GM12878 (cell line): ENCODE results near the gene MAP3K5. TPM values are rescaled to one million over a fixed set of nuclear protein-coding genes. Genes with fewer than 3 reads are reported as not detected.

Source experiments
- ATF7 ChIP-seq: fragments of 450-650 bp; IDR thresholded peaks from 2 replicates; pipeline ENCODE4 v1.6.1; 2016; ENCODE audit warnings: low read depth, mild to moderate bottlenecking
- CBX5 ChIP-seq: sonication (generic); IDR thresholded peaks from 2 replicates; pipeline ENCODE4 v1.6.1; 2016; ENCODE audit warnings: low read depth, moderate library complexity, mild to moderate bottlenecking, inconsistent platforms
- CEBPZ ChIP-seq: fragments of 150-350 bp; IDR thresholded peaks from 2 replicates; pipeline ENCODE4 v1.6.1; 2016; ENCODE audit warnings: low read depth, low read length
- CHD4 ChIP-seq: fragments of 200-600 bp; sonication (generic); IDR thresholded peaks from 2 replicates; pipeline ENCODE4 v1.6.1; 2016; ENCODE audit warnings: mild to moderate bottlenecking
- CREM ChIP-seq: IDR thresholded peaks from 2 replicates; pipeline ENCODE4 v1.6.1; 2014; ENCODE audit warnings: antibody characterized with exemption, low read depth
- ELK1 ChIP-seq: IDR thresholded peaks from 2 replicates; pipeline ENCODE4 v1.6.1; 2012; ENCODE audit warnings: low read depth, low read length, improper control_type of control experiment
- HDAC2 ChIP-seq: fragments of 200-600 bp; sonication (generic); IDR thresholded peaks from 2 replicates; pipeline ENCODE4 v1.6.1; 2017
- HDAC6 ChIP-seq: fragments of 200-600 bp; sonication (generic); IDR thresholded peaks from one replicate; pipeline ENCODE4 v1.8.0; 2017; ENCODE audit warnings: antibody characterized with exemption; ENCODE audit not compliant: unreplicated experiment
- MEF2A ChIP-seq: IDR thresholded peaks from 2 replicates; pipeline ENCODE4 v1.6.1; 2011; ENCODE audit warnings: low read depth, mild to moderate bottlenecking, low read length, moderate library complexity; ENCODE audit not compliant: insufficient read depth
- MLLT1 ChIP-seq: fragments of 450-650 bp; IDR thresholded peaks from 2 replicates; pipeline ENCODE4 v1.6.1; 2016; ENCODE audit warnings: mild to moderate bottlenecking
- NR2C2 ChIP-seq: IDR thresholded peaks from 2 replicates; pipeline ENCODE4 v1.6.1; 2011; ENCODE audit warnings: borderline replicate concordance, low read depth; ENCODE audit not compliant: control insufficient read depth, insufficient read length
- PBX3 ChIP-seq: IDR thresholded peaks from 2 replicates; pipeline ENCODE4 v1.6.1; 2011; ENCODE audit warnings: mild to moderate bottlenecking, low read depth, low read length, moderate library complexity; ENCODE audit not compliant: insufficient replicate concordance
- PML ChIP-seq: IDR thresholded peaks from 2 replicates; pipeline ENCODE4 v1.6.1; 2012; ENCODE audit warnings: low read length, inconsistent platforms
- RELA ChIP-seq: fragments of 450-650 bp; IDR thresholded peaks from 2 replicates; pipeline ENCODE4 v1.8.0; 2014; ENCODE audit warnings: borderline replicate concordance; ENCODE audit not compliant: partially characterized antibody
- RELB ChIP-seq: fragments of 450-650 bp; IDR thresholded peaks from 2 replicates; pipeline ENCODE4 v1.6.1; 2017; ENCODE audit warnings: low read depth, mild to moderate bottlenecking, moderate library complexity
- SIX5 ChIP-seq: IDR thresholded peaks from 2 replicates; pipeline ENCODE4 v1.6.1; 2011; ENCODE audit warnings: mild to moderate bottlenecking, low read depth, low read length, moderate library complexity; ENCODE audit not compliant: severe bottlenecking
- SMAD1 ChIP-seq: fragments of 450-650 bp; IDR thresholded peaks from 2 replicates; pipeline ENCODE4 v1.6.1; 2018; ENCODE audit warnings: mild to moderate bottlenecking, low read depth; ENCODE audit not compliant: partially characterized antibody
- TAF1 ChIP-seq: IDR thresholded peaks from 2 replicates; pipeline ENCODE4 v1.6.1; 2011; ENCODE audit warnings: mild to moderate bottlenecking, low read depth, low read length, borderline replicate concordance
- TCF3 ChIP-seq: IDR thresholded peaks from 2 replicates; pipeline ENCODE4 v1.6.1; 2012; ENCODE audit warnings: low read depth, mild to moderate bottlenecking, low read length, borderline replicate concordance; ENCODE audit not compliant: insufficient read depth
- ZNF207 ChIP-seq: fragments of 450-650 bp; IDR thresholded peaks from 2 replicates; pipeline ENCODE4 v1.6.1; 2014; ENCODE audit warnings: antibody characterized with exemption, mild to moderate bottlenecking, borderline replicate concordance
- ZNF622 ChIP-seq: fragments of 450-650 bp; IDR thresholded peaks from 2 replicates; pipeline ENCODE4 v1.6.1; 2017; ENCODE audit warnings: mild to moderate bottlenecking, inconsistent platforms
- polyA plus RNA-seq, 11 experiments: library from polyadenylated mRNA; depleted of rRNA in 4 of 11; unstranded in 6 of 11; stranded (reverse) in 5 of 11; fragments of >200 nt; fragmentation: Nextera tagmentation in 4 of 11; fragmentation: Illumina TruSeq in 1 of 11; extraction: Ambion mirVana in 4 of 11; extraction: Trizol in 1 of 11; gene quantifications; 1 replicate in 1 of 11; 2 replicates in 10 of 11; pipeline versions ENCODE4 v1.2.1 to v1.2.3, GENCODE V29; 2011 to 2016; ENCODE audit warnings: inconsistent platforms in 2 of 11, missing spikeins in 2 of 11, low read depth in 1 of 11
- total RNA-seq, 4 experiments: library from RNA; depleted of rRNA in 3 of 4; stranded (reverse); fragments of >200 nt in 3 of 4; fragmentation: Illumina TruSeq in 1 of 4; extraction: Trizol in 1 of 4; gene quantifications; 2 replicates each; pipeline versions ENCODE4 v1.2.1 to v1.2.3, GENCODE V29; 2013 to 2021

MAP3K5 gene
- total and polyA plus RNA-seq, 10 of the 15 experiments (the other 5 are each of a cell fraction or from before 2014, with no cell fraction given), result 5.4 to 34.3 (median 26.4) TPM

GRCh38 chr6:136719280-136720044, 72.8 kb downstream of the MAP3K5 start (continued):
- TF ChIP-seq CREM, result peak; percentile 56; the same call in 1 of the 2 replicates
- 0 out of 2 replicates have a peak, but pooled peaks have one; percentile 25 for TF ChIP-seq TCF3
- no peak for TF ChIP-seq CHD4
- no peak; the same call in 1 of the 2 replicates for TF ChIP-seq MLLT1
- TF ChIP-seq RELB, result no peak
- no peak for TF ChIP-seq SIX5
- TF ChIP-seq ZNF622, result no peak
- TF ChIP-seq PBX3, result peak; percentile 72
- no peak for TF ChIP-seq NR2C2
- no peak for TF ChIP-seq ELK1
- TF ChIP-seq TAF1, result no peak
- no peak for TF ChIP-seq MEF2A
- TF ChIP-seq RELA, result no peak
- no peak for TF ChIP-seq HDAC6
- no peak for TF ChIP-seq ZNF207
- peak; percentile 13 for TF ChIP-seq SMAD1
- TF ChIP-seq PML, result no peak; the same call in 1 of the 2 replicates
- TF ChIP-seq CBX5, result 0 out of 2 replicates have a peak, but pooled peaks have one; percentile 69
- no peak for TF ChIP-seq HDAC2
- TF ChIP-seq CEBPZ, result no peak
- no peak; the same call in 1 of the 2 replicates for TF ChIP-seq ATF7
